Left colon (tissue), 2 donors: ENCODE results near the gene MCUR1. TPM values are rescaled to one million over a fixed set of nuclear protein-coding genes. Genes with fewer than 3 reads are reported as not detected.
"Not testable (repeated sequence)": the region's sequence is repeated elsewhere in the genome, so short reads cannot be mapped to it uniquely, and the experiment has no call there.

ENCODE experiments used
- ATAC-seq: fragments of 200-7000 bp; cut with Tn5 transposase; one replicate; pipeline ENCODE4 v1.9.1; 2020; ENCODE audit warnings: mild to moderate bottlenecking, moderate library complexity
- DNase-seq, 2 donors: peaks; one replicate each; pipeline ENCODE4 v3.0.0-alpha.2; 2020
- intact Hi-C, 2 donors: fragments of 100-400 bp; cut with DNase I in 1 of 2; cut with micrococcal nuclease in 1 of 2; formaldehyde crosslinking; loops; one replicate each; pipeline versions ENCODE4 v1.11.2 to v1.14.0; 2022; cut with DNase I, micrococcal nuclease
- total RNA-seq, 2 donors: library from RNA; stranded (reverse); fragmentation: NEBNext Ultra II Directional; extraction: Animal tissue kit (Norgen Biotek cat#: 25700); gene quantifications; one replicate each; pipeline ENCODE4 v1.2.1, GENCODE V29; 2021
- donor health status: DM: no; HTN: no; CAD: no.
- donor health status: DM: yes; HTN: yes; CAD: no.

Gene MCUR1
- total RNA-seq, 2 donors from 2014 or later, result 41.3 to 47.9 TPM

DNA sequence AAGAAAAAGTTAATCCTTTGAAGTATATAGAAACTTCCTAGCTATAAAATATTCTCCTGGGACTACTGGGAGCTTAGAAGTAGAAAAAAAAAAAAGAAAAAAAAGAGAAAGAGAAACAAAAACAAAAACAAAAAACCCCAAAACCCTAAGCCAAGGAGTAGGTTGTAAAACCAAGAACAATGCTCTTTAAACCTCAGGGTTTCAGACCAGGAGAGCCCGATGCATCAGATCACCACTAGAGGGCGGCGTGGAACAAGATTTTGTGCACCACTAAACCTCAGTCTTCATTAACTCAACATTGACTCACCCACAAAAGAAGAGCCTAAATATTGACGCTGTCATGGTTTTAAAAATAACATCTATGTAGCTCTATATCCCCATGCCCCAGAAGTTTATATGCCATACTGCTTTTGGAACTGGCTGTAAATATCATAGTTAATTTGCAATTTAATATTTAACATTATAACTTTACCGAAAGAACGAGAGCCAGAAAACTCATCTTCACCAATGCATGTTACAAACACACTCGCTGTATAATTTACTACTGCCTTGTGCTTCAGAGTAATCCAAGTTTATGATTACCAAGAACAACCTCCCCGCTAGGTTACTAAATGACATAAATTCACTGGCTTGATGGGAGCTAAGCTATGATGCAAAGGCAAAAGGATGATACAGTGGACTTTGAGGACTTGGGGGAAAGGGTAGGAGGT is 19.2 kb downstream of the MCUR1 start:
- peak; percentile 77 to 90 for DNase-seq
- ATAC-seq, result peak; percentile 89
- intact Hi-C loops, result loop anchor here in 1 of 2 donors (10.0 kb wide), 2 partner anchors 80 to 270 kb away; no protein-coding TSS in a partner anchor

DNA sequence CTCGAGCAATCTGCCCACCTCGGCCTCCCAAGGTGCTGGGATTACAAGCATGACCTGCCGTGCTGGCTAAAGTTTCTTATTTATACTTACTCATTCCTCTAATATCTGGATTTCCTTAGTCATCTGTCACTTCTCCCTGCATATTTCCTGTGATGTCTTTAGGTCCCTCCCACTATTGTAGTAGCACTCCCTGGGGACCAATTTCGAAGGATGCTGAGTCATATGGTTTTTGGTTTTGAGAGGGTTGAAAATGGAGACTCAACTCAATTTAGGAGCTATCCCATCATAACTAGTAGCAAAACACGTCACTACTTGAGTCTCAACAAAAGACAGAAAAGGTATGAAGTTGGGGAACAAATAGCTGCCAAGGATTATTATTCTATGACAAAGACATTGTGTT is 20.2 kb downstream of the MCUR1 start:
- intact Hi-C loops, result loop anchor here in 1 of 2 donors (10.0 kb wide), 2 partner anchors 81 to 271 kb away; no protein-coding TSS in a partner anchor
- no peak for DNase-seq
- no peak for ATAC-seq

GRCh38 chr6:13789746-13790145 is 24.6 kb downstream of the MCUR1 start:
- no peak for ATAC-seq
- intact Hi-C loops, result loop anchor here in 1 of 2 donors (10.0 kb wide), 2 partner anchors 85 to 275 kb away; no protein-coding TSS in a partner anchor
- DNase-seq, result no peak

DNA sequence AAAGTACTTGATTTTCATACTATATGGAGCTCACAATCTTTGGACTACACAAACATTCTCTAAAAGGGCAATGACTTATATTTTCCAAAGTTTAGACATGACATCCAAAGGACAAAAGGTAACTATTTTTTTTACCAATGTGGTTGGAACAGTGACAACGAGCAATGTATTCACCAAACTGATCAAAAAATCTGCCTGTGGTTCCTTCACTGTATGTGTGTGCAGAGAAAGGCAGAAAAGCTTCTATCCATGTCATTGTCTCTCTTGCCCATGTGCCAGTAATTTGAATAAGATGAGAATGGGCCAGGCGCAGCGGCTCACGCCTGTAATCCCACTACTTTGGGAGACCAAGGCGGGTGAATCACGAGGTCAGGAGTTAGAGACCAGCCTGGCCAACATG is 25.5 kb downstream of the MCUR1 start:
- ATAC-seq (no peak), DNase-seq (no peak)
- intact Hi-C loops, result no loop called here

DNA sequence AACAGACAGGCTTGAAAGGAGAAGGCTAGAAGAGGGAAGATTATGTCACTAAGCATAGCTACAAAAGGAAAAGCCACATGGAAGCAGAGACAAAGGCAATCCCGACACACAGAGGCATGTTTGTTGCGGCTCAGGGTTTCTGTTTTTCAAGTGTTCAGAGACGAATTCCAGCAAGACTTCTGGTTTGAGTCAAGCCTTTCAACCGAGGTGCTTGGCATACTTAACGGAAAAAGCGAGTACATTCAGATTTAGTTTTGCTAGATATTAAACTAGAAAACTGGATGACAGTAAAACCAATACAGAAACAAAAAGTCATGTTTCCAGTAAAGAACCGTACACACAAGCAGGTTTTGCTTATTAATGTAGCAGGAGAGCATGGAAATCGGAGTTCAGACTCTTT is 27.2 kb downstream of the MCUR1 start:
- intact Hi-C loops, result no loop called here
- ATAC-seq (no peak), DNase-seq (no peak)

DNA sequence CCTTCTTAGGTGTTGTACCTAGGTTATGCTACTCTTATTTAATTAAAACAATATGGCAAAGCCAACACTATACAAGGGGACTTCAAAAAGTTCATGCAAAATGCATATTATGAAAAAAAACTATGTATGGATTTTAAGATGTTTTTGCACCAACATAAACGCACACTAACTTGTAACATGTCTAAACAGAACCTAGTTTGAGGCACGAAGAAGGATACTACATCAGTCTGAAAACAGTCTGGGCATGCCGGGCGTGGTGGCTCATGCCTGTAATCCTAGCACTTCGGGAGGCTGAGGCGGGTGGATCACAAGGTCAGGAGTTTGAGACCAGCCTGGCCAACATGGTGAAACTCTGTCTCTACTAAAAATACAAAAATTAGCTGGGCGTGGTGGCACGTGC is 34.2 kb downstream of the MCUR1 start:
- DNase-seq, ATAC-seq, intact Hi-C loops: not testable (repeated sequence)

DNA sequence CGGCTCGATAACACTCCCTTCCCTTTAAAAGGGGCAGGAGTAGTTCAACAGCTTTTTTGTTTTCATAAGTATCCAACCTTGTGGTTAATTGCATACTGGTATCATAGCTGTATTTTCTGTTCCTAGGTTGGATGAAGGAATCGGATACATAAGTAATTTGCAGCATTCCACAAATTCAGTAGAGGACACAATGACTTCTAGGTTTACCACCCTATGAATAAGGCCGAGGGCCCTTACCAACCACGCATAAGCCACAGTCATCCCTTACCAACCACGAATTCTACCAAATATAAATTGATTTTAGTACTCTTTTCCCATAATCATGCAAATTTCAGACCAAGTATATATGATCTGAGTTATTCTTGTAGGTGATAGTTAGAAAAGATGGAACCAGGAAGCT is 36.3 kb downstream of the MCUR1 start:
- no peak for ATAC-seq
- no peak for DNase-seq
- intact Hi-C loops, result no loop called here

DNA sequence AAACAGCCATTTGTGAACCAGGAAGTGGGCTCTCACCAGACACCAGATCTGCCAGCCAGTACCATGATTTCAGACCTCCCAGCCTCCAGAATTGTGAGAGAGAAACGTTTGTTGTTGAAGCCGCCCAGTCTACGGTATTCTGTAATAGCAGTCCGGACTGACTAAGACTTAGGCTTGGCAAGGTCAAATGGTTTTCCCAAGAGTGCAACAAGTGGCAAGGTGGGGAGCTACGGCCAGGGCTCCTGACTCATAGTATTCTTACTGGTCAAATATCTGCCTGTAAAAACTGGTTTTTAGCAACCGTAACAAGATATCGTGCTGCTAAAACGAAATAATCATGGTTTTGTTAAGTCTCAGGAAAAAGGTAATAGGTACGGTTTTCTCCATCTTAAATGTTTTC is 37.8 kb downstream of the MCUR1 start:
- ATAC-seq (no peak), DNase-seq (no peak)
- intact Hi-C loops, result no loop called here

- DNase-seq, intact Hi-C loops, ATAC-seq: not testable (repeated sequence)
Measured at GRCh38 chr6:13775466-13775865, 38.9 kb downstream of the MCUR1 start.

- ATAC-seq, intact Hi-C loops, DNase-seq: not testable (repeated sequence)
Measured at GRCh38 chr6:13772358-13773030, 41.9 kb downstream of the MCUR1 start.

- intact Hi-C loops, result loop anchor here in 1 of 2 donors (10.0 kb wide), 1 partner anchor 155 kb away; the partner anchor contains the start of gene NOL7
- ATAC-seq (no peak), DNase-seq (peak in 1 of 2 donors; percentile 27)
Measured at GRCh38 chr6:13769655-13770053, 44.7 kb downstream of the MCUR1 start.

DNA sequence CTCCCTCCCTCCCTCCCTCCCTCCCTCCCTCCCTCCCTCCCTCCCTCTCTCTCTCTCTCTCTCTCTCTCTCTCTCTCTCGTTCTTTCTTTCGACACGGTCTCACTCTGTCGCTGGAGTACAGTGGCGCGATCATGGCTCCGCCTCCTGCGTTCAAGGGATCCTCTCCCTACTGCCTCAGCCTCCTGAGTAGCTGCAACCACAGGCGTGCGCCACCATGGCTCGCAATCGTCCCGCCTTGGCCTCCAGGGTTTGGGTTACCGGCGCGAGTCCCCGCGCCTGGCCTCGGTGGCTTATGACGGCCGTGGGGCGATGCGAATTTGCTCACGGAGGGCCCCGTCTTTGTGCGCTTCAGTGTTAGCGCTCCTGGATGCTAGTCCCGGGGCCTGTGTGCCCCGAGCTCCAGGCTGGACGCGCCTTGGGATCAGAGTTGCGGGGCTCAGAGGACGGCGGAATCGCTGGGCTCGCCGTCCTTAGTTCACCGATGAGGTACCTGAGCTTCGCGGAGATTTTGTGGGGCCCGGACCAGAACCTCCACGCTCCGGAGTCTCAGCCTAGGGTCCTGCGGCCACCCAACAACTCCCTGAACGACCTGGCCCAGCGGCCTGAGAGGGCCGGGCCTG is 45.2 kb downstream of the MCUR1 start:
- no peak for ATAC-seq
- intact Hi-C loops, result loop anchor here in 1 of 2 donors (10.0 kb wide), 1 partner anchor 154 kb away; the partner anchor contains the start of gene NOL7
- no peak for DNase-seq

DNA sequence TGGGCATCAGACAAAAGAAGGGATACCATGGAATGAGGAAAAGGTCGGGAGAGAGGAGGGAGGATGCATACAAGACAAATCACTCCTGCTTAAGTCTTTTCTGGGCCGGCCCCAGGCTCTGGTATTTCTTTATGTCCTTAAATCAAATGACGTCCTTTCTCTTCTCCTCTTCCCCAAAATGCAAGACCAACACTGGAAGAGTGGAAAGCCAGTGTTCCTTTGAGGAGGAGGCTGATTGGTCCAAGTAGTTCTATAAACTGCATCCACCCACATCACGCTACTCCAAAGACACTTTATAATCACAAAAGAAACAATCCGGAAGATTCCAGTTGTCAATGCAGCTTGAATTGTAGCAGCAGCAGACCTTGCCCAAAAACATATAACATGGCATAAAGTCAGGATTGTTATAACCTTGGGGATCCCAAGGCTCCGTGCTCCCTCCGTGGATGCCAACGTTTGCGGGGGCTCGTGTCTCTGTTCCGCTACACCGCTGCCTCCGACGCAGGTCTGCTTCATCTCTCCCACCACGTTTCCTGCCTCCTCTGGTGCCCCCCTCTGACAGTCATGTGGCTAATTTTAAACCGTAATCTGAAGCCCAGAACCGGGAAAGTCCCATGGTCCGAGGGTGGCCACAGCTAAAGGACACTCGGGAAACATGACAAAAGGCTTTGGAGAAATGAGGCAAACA is 47.1 kb downstream of the MCUR1 start:
- intact Hi-C loops, result loop anchor here in 1 of 2 donors (10.0 kb wide), 1 partner anchor 152 kb away; the partner anchor contains the start of gene NOL7
- ATAC-seq (no peak), DNase-seq (peak; percentile 32 to 44)

DNA sequence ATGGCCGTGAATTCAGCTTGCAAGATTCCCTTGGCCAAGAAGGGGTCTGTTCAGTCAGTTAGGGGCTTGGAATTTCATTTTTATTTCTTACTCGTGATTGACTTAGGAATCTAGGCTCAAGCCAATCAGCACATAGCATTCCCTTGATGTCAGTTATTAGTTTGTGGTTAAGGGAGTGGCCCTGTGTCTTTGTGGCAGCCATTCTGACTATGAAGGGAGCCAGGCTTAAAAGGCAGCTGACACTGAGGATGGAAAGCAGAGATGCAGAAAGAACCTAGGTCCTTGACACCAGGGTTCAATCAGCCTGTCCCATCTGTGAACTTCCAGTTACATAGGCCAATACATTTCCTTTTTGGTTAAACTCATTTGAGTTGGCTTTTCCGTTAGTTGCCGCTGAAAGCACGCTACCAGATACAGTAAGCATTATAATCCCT is 48.1 kb downstream of the MCUR1 start:
- ATAC-seq (no peak), DNase-seq (no peak)
- intact Hi-C loops, result loop anchor here in 1 of 2 donors (10.0 kb wide), 1 partner anchor 151 kb away; the partner anchor contains the start of gene NOL7

DNA sequence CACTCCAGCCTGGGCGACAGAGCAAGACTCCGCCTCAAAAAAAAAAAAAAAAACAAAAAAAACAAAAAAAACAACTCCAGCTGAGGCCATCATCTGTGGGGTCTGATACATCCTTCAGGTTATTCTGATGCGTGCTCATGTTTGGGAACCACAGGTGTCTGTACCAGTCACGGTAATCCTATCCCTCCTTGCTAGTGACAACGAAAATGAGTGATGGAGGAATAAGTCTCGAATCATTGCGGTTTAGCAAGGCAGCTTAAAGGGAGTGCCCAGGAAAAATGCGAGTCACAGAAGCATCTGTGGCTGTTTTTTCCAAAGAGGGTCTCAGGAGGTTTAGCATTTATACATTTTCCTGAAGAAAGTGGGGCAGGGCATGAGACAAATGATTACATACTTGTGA is 48.8 kb downstream of the MCUR1 start:
- intact Hi-C loops, result loop anchor here in 1 of 2 donors (10.0 kb wide), 1 partner anchor 151 kb away; the partner anchor contains the start of gene NOL7
- ATAC-seq, result no peak
- DNase-seq, result no peak

DNA sequence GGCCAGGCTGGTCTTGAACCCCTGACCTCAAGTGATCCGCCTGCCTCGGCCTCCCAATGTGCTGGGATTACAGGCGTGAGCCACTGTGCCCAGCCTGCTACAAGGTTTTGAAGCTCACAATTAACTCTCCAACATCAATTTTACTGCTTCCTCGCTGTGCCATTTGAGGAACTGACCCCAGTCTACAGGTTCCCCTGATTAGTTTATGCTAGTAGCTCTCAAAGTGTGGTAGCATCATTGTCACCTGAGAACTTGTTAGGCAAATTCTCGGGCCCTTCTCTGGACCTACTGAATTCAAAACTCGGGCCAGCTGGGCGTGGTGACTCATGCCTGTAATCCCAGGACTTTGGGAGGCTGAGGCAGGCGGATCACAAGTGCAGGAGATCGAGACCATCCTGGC is 49.4 kb downstream of the MCUR1 start:
- DNase-seq, result no peak
- ATAC-seq, result no peak
- intact Hi-C loops, result loop anchor here in 1 of 2 donors (10.0 kb wide), 1 partner anchor 150 kb away; the partner anchor contains the start of gene NOL7

- DNase-seq (no peak), ATAC-seq (no peak)
- intact Hi-C loops, result loop anchor here in 1 of 2 donors (10.0 kb wide), 1 partner anchor 149 kb away; the partner anchor contains the start of gene NOL7
Measured at GRCh38 chr6:13763740-13764381, 50.5 kb downstream of the MCUR1 start.
